Kidney epithelial cell (primary cell): ENCODE data around the gene ASIC2. TPM values are rescaled to one million over a fixed set of nuclear protein-coding genes. Genes with fewer than 3 reads are reported as not detected.

Source experiments
- DNase-seq: peaks from one replicate; pipeline ENCODE4 v3.0.0-alpha.2; 2010; ENCODE audit warnings: low read depth
- H3K27me3 ChIP-seq: 2 replicates; pipeline ENCODE4 v1.6.0; 2011; ENCODE audit warnings: low read length; ENCODE audit not compliant: control insufficient read depth, insufficient read depth
- H3K36me3 ChIP-seq: 2 replicates; pipeline ENCODE4 v1.5.1; 2011; ENCODE audit warnings: low read length; ENCODE audit not compliant: control insufficient read depth, insufficient read depth
- H3K4me3 ChIP-seq: 2 replicates; pipeline ENCODE4 v1.5.1; 2011; ENCODE audit warnings: low read depth, mild to moderate bottlenecking, control low read depth, low read length
- CTCF ChIP-seq: IDR thresholded peaks from 2 replicates; pipeline ENCODE4 v1.5.1; 2011; ENCODE audit warnings: mild to moderate bottlenecking, moderate library complexity, low read length, control low read depth, inconsistent platforms; ENCODE audit not compliant: insufficient read depth, poor library complexity, severe bottlenecking
- total RNA-seq: library from RNA; depleted of rRNA; stranded (reverse); fragments of >200 nt; gene quantifications from 2 replicates; pipeline ENCODE4 v1.2.3, GENCODE V29; 2015

Gene ASIC2
- total RNA-seq, 1 donor from 2014 or later = 0.25 TPM

GRCh38 chr17:33197342-33197741 is 95.8 kb downstream of the ASIC2 start:
- Histone ChIP-seq H3K4me3 (no peak overlapping the region), H3K36me3 (no peaks in the 10 kb centered on the region), H3K27me3 (no peaks in the 10 kb centered on the region)
- no peak for DNase-seq
- TF ChIP-seq CTCF = no peak

GRCh38 chr17:33196883-33197282 is 96.2 kb downstream of the ASIC2 start:
- H3K4me3 ChIP-seq = no peak overlapping the region
- H3K36me3 ChIP-seq = no peaks in the 10 kb centered on the region
- no peaks in the 10 kb centered on the region for H3K27me3 ChIP-seq
- TF ChIP-seq CTCF = no peak
- DNase-seq = no peak

- H3K36me3 ChIP-seq = no peaks in the 10 kb centered on the region
- no peaks in the 10 kb centered on the region for H3K27me3 ChIP-seq
- TF ChIP-seq CTCF = peak; percentile 38
- DNase-seq = peak; percentile 76
- no peak overlapping the region for H3K4me3 ChIP-seq
Observed at GRCh38 chr17:33192951-33193911, 99.9 kb downstream of the ASIC2 start.

- no peak for DNase-seq
- Histone ChIP-seq H3K36me3 (no peaks in the 10 kb centered on the region), H3K27me3 (no peaks in the 10 kb centered on the region), H3K4me3 (no peak overlapping the region)
- TF ChIP-seq CTCF = no peak
Observed at GRCh38 chr17:33183487-33184026, 109.5 kb downstream of the ASIC2 start.

- no peaks in the 10 kb centered on the region for H3K36me3 ChIP-seq
- H3K27me3 ChIP-seq = no peaks in the 10 kb centered on the region
- H3K4me3 ChIP-seq = no peak overlapping the region
- no peak for TF ChIP-seq CTCF
- no peak for DNase-seq
Observed at GRCh38 chr17:33179151-33179550, 113.9 kb downstream of the ASIC2 start.
